HG02571 (cell line): ENCODE results near the gene AHNAK2.

ENCODE experiments used
- ATAC-seq: cut with Tn5 transposase; IDR thresholded peaks from one replicate; pipeline ENCODE4 v1.9.1; 2021; ENCODE audit warnings: mild to moderate bottlenecking, moderate library complexity; ENCODE audit not compliant: unreplicated experiment

Gene AHNAK2

DNA sequence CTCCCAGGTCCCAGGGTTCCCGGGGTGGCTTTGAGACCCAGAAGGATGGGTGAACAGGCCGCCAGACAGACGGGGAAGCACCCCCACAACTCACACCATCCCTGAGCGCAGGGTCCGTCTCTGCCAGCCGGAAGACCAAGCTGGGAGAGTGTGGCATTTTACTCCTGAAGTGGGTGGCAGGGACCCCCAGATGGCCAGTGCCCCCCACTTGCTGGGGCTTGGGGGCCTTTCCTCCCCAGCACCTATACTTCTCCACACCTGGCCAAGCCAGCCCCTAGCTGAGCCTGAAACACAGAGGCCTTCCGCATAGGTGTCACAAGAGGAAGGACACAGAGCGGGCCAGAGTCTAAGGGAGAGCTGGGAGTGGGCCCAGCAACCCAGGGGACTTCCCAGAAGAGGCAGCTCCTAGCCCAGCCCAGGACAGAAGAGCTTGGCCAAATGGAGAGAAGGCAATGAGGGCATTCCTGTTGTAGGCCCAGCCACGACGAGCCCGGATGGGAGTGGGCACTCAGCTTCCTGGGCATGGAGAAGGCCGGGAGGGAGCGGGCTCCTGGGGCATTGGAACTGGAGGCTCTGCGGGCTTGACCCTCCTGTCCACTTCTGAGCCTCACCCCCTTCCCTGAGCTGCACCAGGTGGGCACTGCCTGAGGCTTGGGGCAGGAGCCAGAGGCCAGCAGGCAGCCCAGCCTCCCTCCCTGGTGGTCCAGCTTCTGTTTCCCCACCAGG, 3.3 kb downstream of the AHNAK2 start:
- no peak for ATAC-seq

DNA sequence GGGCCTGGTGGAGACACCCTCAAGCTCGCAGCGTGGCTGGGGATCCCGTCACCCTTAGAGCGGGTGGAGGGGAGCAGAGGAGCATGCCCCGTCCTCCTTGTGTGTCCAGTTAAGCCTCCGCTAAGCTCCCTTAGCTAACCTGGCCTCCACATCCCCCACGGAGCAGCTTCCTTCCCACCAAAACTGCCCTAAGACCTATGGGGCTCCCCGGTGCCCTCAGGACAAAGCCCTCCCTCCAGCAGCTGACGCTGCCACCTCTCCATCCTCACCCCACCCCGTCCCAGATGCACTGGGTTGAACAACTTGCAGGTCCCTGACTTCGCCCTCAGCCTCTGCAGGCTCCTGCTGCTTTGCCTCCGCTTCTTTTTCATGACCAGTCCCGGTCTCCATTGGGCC, 4.0 kb downstream of the AHNAK2 start:
- ATAC-seq = no peak

DNA sequence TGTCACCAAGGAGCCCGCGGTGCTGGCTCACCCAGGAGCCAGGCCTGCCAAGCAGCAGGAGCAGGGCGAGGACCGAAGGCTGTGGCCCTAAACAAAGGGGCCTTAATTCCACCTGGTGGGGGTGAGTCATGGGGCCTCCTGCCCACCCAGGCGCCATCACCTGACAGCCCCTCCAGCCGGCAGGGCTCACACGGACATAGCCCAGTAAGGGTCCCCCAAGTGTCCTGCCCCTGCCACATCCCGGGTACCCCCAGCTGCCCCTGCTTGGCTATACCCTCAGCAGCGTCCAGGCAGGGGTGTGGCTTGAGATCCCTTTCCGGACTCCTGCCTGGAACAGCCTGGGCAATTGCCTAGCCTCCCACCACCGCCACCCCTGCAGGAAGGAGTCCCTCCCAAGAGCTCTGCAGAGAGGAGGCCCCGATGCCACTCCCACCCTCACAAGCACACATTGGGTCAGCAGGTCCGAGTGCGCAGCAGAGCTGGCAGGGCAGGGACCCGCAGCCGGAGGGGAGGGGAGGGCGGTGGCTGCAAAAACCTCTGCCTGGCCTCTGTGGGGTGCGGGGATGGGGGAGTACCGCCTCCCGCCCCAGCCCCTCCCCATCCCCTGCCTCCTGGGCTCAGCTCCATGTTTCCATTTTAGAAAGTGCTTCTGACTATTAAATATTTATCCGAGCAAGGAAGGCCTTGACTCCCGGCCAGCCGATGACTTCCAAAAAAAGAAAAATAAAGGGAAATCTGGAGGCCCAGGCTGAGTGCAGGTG, 4.6 kb downstream of the AHNAK2 start:
- ATAC-seq = no peak

DNA sequence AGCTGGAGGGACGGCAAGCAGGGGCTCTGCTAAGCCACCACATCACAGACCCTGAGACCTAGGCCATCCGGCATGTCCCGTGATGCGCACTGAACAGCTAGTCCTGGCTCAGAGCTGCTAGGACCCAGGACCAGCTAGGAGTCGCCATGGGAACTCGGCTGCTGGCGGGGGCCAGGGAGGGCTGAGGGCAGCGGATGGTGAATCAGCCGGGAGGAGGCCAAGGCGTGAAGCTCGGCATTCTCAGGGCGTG, 5.1 kb downstream of the AHNAK2 start:
- no peak for ATAC-seq

DNA sequence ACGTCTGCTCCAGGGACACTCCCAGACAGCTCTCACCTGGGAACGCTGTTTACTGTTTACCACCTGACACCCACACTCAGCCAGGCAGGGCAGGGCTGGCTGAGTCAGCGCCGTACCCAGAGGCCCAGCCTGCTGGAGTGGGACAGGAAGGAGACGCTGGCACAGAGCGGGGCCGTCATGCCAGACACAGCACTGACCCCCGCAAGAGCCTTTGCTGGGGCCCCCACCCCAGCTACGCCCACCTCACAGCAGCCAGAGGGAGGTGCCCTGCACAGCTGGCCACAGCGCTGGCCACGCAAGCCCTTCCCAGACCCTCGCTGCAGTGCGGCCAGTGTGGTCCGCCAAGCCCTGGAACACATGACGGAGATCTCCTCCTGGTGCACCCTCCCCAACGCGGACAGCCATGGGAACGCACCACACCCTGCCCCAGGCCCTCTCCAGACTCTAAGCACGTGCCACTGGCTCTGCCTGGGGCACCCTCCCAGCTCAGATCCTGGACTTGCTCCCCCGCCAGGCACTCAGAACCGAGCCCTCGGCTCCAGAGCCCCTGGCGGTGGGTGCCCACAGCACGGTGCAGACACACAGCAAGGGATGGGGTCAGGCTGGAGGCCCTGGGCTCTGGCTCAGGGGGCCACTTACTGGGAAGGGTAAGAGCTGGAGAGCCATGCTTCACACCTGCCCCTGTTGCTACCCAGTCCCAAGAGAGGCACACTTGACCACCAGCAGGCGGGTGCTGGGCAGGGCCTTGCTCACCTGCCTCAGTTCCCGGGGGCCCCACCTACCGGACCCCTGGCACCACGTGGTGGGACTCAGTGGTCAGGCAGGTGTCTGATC, 5.7 kb downstream of the AHNAK2 start:
- ATAC-seq = no peak

DNA sequence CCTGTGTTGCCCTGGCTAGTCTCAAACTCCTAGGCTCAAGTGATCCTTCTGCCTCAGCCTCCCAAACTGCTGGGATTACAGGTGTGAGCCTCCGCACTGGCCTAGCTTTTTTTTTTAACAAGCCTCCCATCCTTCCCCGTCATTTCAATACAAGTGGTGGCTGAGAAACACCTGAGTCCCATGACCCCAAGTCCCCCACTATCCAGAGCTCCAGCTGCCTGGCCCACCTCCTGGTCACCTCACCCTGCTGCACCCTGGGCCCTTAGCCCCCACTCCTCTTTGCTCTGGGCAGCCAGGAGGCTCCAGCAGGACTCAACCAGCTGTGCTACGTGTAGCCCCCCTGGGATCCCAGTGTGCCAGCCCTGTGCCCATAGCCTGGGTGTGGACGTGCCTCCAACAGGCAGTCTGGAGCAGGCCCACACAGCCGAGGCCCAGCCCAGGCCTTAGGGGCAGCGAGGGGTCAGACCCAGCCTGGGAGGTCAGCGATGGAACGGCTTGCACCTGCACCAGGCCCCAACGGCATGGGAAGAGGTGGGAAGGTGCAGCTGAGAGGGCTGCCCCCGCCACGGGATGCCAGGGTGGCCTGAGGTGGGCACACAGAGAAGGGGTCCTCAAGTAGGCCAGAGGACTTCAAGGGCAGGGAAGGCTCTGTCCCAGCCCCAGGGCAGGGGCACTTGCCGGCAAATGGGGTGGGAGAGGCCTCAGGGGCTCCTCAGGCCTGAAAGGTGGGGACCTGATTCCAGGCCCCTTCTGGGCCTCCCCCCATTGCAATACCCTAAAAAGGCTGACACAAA, 6.5 kb downstream of the AHNAK2 start:
- no peak for ATAC-seq

DNA sequence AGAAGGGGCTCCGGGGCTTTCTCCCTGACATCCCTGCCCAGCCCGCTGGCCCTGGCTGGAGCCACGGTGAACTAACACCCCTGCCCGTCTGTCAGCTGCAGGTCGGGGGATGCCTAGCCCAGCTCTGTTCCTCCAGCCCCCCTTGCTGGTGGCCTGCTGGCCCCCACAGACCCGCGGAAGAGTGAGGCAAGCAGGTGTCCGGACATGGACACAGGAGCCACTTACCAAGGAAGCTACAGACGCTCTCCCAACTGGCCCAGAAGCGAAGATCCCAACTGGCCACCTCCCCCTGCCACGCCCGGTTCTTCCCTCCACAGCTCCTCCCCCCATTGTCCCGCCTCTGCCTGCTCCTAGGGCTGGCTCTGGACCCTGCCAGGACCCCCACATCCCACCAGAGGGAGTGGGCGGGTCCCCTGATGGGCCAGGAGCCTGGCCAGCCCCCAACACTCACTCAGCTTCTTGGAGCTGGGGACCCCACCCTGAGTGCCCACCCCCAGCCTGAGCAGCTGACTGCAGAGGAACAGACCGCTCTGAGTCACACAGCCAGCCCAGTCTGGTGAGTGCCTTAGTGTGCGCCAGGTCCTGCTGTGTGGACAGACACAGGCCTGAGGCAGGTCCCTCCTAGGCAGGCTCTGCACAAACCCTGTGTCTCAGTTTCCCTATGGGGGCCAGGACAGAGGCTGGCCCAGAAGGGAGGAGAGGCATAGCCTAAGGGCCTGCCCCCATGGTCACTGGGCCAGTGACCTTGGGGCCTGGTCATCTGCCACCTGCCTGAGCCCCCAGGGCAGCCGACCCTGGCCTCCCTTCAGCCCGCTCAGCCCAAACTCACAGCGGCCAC, 7.7 kb downstream of the AHNAK2 start:
- no peak for ATAC-seq

DNA sequence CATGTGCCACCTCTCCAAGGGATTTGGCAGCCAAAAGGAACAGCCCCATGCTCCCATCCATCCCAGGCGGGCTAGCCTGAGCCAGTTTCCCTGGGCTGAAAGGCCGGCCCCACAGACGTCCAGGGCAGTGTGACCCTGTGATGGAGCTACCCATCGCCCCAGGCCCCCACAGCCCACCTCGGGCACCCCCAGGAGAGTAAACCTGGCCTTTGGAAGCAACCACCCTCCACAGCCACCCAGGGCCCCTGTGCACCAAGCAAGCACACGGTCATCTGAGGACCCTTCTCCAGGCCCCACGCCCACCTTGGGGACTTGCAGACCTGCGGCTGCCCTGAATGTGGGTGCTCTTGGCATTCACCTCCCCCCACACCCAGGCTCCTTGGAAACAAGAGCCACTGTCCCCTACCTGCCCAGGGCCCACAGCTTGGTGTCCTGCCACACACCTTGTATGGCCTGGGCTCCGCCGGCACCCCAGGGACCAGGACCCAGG, 8.4 kb downstream of the AHNAK2 start:
- ATAC-seq = no peak

DNA sequence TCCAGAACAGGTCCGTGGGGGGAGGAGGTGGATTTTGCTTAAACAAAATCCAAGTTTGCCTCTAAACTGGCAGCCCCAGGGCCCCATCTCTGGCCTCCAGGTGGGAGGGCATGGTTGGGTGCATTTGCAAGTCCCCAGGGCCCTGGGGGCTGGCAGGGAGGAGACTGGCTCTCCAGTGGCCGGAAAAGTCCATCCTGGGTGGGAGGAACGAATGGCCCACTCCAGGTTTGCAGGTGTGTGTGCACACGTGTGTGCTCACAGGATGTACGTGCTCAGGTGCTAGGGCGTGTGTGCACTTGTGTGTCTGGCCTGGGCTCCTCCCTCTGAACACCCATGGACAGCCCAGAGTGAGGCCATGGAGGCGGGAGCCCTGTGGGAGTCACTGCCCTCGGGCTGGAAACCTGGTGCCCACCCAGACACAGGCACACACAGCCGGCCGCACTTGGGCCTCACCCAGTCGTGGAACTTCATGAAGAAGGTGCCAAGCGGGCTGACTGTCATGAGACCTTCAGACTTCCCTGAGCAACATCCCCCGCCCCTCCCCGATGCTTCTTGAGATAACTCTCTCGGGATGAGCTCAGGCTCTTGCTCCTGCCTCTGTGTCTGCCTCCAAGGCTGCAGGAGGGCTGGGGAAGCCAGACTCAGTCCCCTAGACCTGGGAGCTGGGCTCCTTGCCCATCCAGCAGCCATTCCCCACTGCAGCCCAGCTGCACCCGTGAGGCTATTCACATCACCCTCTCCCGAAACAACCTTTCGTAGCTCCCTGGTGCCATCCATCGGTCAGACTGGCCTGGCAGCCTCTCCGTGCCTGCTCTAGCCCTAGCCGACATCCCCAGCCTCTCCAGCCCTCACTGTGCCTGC, 9.4 kb downstream of the AHNAK2 start:
- no peak for ATAC-seq

DNA sequence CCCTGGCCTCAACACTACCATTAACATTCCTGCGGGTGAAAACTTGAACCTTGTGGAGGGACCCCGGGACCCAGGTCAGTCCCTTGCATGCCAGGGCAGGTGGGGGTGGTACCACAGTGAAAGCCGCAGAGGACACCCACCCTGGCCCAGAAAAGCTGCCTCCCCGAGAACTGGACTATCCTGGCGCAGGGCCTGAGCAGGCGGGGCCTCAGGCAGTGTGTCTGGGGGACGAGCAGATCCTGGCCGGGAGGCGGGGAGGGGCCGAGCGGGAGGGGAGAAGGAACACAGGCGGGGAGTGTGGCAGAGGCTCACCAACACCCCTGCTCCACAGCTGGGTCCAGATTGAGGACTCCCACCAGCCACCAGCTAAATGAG, 10.0 kb downstream of the AHNAK2 start:
- ATAC-seq = no peak

DNA sequence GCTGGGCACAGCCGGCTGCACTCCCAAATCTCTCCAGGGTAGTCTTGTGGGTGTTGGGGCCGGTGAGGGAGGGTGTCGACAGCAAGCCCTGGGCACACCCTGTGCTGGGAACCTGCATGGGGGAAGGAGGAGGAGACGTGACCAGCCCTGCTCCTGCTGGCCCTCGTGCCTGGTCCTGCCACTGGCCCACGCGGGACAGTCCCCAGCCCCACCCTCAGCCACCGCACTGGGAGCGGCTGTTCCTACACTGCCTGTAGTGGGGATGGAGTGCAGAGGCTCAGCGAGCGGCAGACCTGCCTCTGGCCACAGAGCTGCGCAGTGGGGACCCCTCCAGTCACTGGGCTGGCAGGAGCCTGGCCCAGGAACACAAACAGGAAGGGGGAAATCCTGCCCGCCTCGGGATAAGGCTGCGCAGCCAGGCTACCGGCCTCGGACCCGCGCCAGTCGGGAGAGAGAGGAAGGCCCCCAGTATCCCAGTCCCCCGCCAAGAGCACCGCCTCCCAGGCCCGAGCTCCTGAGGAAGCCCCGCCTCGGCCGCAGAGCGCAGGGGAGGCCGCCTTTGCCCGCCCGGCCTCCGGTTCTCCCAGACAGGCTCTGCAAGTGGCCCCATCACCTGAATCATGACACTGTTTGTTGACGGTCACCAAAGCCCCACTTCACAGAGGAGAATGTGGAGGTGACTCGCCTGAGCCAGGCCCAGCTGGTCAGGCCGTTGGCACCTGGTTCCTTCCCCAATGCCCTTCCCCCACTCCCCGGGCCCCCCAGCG, 10.6 kb downstream of the AHNAK2 start:
- ATAC-seq = no peak

DNA sequence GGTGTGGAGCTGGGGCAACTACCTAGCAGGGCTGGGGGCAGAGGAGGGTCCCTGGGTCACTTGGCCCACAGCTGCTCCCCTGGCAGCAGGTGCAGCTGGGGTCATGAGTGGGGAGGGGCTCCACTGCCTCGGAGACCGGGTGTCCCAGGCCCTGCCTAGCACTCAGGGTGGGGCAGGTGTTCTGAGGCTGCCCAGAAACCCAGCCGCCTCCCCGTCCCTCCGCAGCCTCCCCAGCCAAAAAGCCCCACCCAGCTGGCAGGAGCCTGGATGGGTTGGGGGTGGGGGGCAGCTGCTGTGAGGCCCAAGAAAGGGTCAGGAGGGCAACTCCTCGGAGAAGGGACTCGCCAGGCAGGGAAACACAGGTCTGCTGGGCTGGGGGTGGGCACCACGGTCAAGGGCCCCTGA, 11.2 kb downstream of the AHNAK2 start:
- ATAC-seq = no peak

DNA sequence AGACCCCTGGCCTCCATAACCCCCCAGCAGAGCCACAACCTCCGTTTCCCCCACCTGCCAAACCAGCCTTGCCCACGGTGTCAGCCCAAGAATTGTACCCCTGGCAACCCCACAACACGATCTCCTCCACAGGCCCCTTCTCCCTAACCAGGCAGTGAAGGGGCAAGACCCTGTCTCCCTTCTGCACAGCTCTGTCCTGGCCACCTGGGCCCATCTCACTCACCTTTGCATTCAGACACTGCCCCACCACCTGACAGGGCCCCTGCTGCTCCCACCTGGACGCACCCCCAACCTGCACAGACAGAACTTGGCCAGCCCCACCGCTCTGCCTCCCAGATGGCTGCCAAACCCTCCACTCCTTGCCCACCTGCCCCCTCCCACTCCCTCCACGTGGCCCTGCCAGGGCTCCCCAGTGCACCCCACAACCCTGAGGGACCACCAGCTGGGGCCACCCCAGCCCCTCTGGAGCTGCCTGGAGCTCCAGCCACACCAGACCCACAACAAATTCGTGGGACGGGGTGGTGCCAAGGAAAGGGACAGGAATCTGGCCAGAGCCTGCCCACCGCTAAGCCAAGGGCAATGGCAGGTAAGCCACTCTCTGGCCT, 11.8 kb downstream of the AHNAK2 start:
- no peak for ATAC-seq

DNA sequence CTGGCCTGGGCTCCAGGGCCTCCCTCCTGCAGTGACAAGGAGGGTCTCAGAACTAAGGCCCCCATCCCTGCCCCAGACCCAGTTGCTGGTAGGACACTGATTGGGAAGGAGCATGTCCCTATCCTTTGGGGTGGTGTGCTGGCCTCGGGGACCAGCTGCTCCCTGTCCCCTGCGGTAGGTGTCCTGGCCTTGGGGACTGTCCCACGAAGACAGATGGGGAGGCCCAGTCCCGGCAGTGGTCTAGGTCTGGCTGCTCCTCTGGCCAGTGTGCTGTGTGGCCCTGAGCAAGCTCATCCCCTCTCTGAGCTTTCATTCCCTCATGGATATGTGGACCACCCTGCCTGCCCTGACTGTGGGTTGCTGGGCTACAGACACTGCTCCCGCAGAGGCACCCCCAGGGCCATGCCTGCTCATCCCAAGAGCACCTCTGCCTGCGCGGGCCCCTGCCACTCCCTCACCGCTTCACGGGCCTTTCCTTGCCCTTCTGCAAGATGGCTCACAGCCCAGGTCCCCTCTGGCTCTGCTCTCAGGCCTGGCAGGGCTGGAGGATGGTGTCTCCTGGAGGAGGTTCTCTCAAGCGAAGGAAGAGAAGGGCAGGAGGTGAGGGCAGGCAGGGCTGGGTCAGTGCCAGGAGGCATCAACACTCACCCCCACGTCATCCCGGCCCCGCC, 12.5 kb downstream of the AHNAK2 start:
- ATAC-seq = no peak

DNA sequence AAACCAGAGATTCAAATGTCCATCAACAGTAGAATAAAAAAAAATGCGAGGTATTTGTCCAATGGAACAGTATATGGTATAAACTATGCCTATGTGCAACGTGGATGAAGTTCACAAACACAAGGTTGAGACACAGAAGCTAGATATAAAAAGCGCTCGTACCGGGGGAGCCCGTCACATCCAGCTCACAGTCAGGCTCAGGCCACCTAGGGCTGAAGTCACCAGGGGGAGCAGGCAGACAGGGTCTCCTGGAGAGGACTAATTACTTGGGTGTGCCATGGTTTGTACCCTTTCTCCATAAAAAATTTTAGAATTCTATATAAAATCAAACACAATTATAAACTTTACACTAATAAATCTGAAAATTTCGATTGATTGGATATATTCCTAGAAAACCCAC, 13.6 kb downstream of the AHNAK2 start:
- no peak for ATAC-seq

DNA sequence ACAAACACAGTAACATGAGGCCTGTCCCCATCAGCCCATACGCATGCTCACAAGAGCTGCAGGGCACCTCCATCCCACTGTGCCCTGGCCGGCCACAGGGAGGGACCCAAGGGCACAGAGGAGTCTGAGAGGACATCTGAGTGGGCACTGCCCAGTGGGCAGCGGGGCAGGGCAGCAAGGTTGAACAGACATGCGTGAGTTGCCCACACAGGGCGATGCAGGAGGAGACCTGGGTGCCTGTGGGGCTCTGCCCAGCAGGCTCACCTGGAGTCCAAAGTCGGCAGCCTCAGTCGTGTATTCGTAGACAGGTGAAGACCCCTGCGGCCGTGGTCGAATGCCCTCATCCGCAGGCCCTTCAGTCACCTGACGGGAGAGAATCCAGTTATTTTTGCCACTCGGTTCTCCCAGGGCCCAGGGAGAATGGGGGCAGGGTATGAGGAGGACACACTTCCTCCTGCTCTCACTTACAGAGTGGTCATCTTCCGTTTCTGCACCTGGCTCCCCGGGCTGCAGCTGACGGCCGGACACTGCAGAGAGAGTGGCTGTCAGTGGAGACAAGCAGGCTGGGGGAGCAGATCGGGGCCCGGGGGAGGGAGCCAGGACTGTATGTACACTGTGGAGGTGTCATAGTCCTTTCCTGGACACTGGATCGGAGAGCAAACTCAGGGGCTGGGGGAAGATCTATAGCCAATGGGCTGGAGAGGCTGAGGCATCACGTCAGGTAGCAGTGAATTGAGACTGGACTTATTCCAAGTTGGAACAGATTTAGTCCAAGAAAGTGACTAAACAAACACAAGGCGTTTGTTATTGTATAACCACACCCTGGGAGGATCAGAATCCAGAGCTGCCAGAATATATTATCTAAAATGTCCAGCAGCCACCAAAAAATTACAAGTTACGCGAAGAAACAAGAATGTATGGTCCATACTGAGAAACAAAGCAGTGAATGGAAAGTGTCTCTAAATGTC, 20.7 kb downstream of the AHNAK2 start:
- no peak for ATAC-seq
